Activated naive CD8-positive, alpha-beta T cell treated with anti-CD3 and anti-CD28 coated beads, Interleukin-2, amount 10 ng/mL, durations not matched to agents 7 days and 5 days (primary cell): ENCODE measurements around the gene ZNF618. TPM values are rescaled to one million over a fixed set of nuclear protein-coding genes. Genes with fewer than 3 reads are reported as not detected.
A peak's percentile ranks its signal among the peaks of the same experiment; 100 is the strongest.

Experiments used
- ATAC-seq: fragments of 150-1000 bp; cut with Tn5 transposase; one replicate; pipeline ENCODE4 v1.10.0; 2021; ENCODE audit warnings: low read depth, moderate library complexity
- POLR2A ChIA-PET: fragments of 350-600 bp; sonication (Branson Sonifier 250); formaldehyde crosslinking; loops from one replicate; lab custom pipeline; 2021; ENCODE audit warnings: antibody characterized with exemption; lab: Charles Lee
- DNase-seq: peaks from one replicate; pipeline ENCODE4 v3.0.0; 2021
- H3K27ac Mint-ChIP-seq: one replicate; pipeline ENCODE4 v1.8.0; 2022; ENCODE audit warnings: mild to moderate bottlenecking, mixed read lengths
- H3K27me3 Mint-ChIP-seq: one replicate; pipeline ENCODE4 v1.8.0; 2022; ENCODE audit warnings: mild to moderate bottlenecking, moderate library complexity, mixed read lengths
- H3K36me3 Mint-ChIP-seq: one replicate; pipeline ENCODE4 v1.8.0; 2021; ENCODE audit warnings: mild to moderate bottlenecking, mixed read lengths
- H3K4me1 Mint-ChIP-seq: one replicate; pipeline ENCODE4 v1.8.0; 2021; ENCODE audit warnings: mixed read lengths
- H3K4me3 Mint-ChIP-seq: one replicate; pipeline ENCODE4 v1.8.0; 2022; ENCODE audit warnings: mild to moderate bottlenecking, moderate library complexity, mixed read lengths
- H3K9me3 Mint-ChIP-seq: one replicate; pipeline ENCODE4 v1.8.0; 2021; ENCODE audit warnings: mixed read lengths
- total RNA-seq, 2 experiments: library from RNA; stranded (reverse); gene quantifications; one replicate each; pipeline ENCODE4 v1.2.3, GENCODE V29; 2021

ZNF618 gene
- total RNA-seq, 2 experiments from 2014 or later, result 0.60 to 0.75 TPM

GRCh38 chr9:114004221-114004716 lies 128.2 kb downstream of the ZNF618 start:
- no peaks in the 10 kb centered on the region for H3K36me3 Mint-ChIP-seq
- no peak overlapping the region for H3K4me3 Mint-ChIP-seq
- no peaks in the 10 kb centered on the region for H3K4me1 Mint-ChIP-seq
- POLR2A ChIA-PET, result no interaction called here
- H3K9me3 Mint-ChIP-seq, result no peaks in the 10 kb centered on the region
- no peak overlapping the region for H3K27ac Mint-ChIP-seq
- no peaks in the 10 kb centered on the region for H3K27me3 Mint-ChIP-seq
- ATAC-seq, result no peak
- peak; percentile 3 for DNase-seq

DNA sequence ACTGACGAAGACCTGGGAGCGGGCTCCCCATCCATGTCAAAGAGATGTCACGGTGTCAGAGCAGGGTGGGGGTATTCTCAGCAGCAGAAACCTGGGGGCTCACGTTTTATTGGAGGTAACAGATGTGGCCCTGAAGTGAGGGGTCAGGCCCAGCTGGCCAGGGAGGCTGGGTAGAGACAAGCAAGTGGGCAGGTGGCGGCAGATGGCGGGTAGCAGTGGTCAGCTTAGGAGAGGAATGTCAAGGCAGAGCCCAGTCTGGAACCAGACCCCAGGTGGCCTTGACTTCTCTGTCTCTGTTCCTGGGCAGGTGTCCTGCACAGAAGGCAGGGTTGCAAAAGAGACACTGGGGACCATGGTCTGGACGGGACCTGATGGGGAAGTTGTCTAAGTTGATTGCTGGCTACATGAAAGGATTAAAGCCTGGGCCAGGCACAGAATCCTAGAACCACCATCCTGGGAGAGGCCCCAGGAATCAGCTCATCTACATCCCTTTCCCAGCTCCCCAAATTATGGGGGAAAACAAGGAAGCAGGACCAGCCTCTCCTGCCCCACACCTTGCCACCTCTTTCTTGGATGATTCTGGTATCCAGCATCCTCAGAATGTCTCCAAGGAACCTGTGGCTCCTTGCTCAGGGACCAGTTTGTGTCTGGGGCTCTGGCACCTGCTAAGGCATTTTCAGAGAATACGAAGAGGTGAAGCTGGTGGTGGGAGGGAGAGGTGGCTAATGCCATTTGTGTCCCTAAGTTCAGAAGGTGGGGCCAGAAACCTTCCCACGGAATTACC lies 129.5 kb downstream of the ZNF618 start:
- DNase-seq (peak; percentile 4), ATAC-seq (no peak)
- no peaks in the 10 kb centered on the region for H3K4me1 Mint-ChIP-seq
- POLR2A ChIA-PET, result no interaction called here
- H3K4me3 Mint-ChIP-seq, result no peak overlapping the region
- H3K36me3 Mint-ChIP-seq, result no peaks in the 10 kb centered on the region
- H3K27ac Mint-ChIP-seq, result no peak overlapping the region
- no peaks in the 10 kb centered on the region for H3K9me3 Mint-ChIP-seq
- no peaks in the 10 kb centered on the region for H3K27me3 Mint-ChIP-seq

- Mint-ChIP-seq H3K9me3 (no peaks in the 10 kb centered on the region), H3K4me1 (no peaks in the 10 kb centered on the region), H3K27ac (no peak overlapping the region), H3K36me3 (no peaks in the 10 kb centered on the region), H3K27me3 (no peaks in the 10 kb centered on the region), H3K4me3 (no peak overlapping the region)
- ATAC-seq (no peak), DNase-seq (no peak)
- POLR2A ChIA-PET, result no interaction called here
Observed at GRCh38 chr9:114006155-114006550, 130.0 kb downstream of the ZNF618 start.

GRCh38 chr9:114006931-114007691 lies 131.0 kb downstream of the ZNF618 start:
- Mint-ChIP-seq H3K27ac (no peak overlapping the region), H3K9me3 (no peaks in the 10 kb centered on the region), H3K27me3 (no peaks in the 10 kb centered on the region), H3K4me3 (no peak overlapping the region), H3K36me3 (no peaks in the 10 kb centered on the region), H3K4me1 (no peaks in the 10 kb centered on the region)
- POLR2A ChIA-PET, result no interaction called here
- no peak for ATAC-seq
- peak; percentile 1 for DNase-seq

- H3K36me3 Mint-ChIP-seq, result no peaks in the 10 kb centered on the region
- peaks cover 3% of the 10 kb centered on the region for H3K27me3 Mint-ChIP-seq
- no peak overlapping the region for H3K27ac Mint-ChIP-seq
- H3K4me1 Mint-ChIP-seq, result no peaks in the 10 kb centered on the region
- POLR2A ChIA-PET, result no interaction called here
- DNase-seq (peak; percentile 10), ATAC-seq (no peak)
- no peak overlapping the region for H3K4me3 Mint-ChIP-seq
- no peaks in the 10 kb centered on the region for H3K9me3 Mint-ChIP-seq
Observed at GRCh38 chr9:114007991-114008666, 132.0 kb downstream of the ZNF618 start.

GRCh38 chr9:114008667-114009410 lies 132.7 kb downstream of the ZNF618 start:
- Mint-ChIP-seq H3K4me1 (no peaks in the 10 kb centered on the region), H3K27ac (no peak overlapping the region), H3K27me3 (peaks cover 3% of the 10 kb centered on the region), H3K36me3 (no peaks in the 10 kb centered on the region), H3K4me3 (no peak overlapping the region), H3K9me3 (no peaks in the 10 kb centered on the region)
- POLR2A ChIA-PET, result no interaction called here
- DNase-seq, result peak; percentile 9
- no peak for ATAC-seq

- H3K27ac Mint-ChIP-seq, result no peak overlapping the region
- DNase-seq, result peak; percentile 3
- no peaks in the 10 kb centered on the region for H3K36me3 Mint-ChIP-seq
- H3K9me3 Mint-ChIP-seq, result no peaks in the 10 kb centered on the region
- POLR2A ChIA-PET, result no interaction called here
- no peak overlapping the region for H3K4me3 Mint-ChIP-seq
- ATAC-seq, result no peak
- H3K27me3 Mint-ChIP-seq, result peaks cover 3% of the 10 kb centered on the region
- H3K4me1 Mint-ChIP-seq, result no peaks in the 10 kb centered on the region
Observed at GRCh38 chr9:114011313-114011712, 135.2 kb downstream of the ZNF618 start.

DNA sequence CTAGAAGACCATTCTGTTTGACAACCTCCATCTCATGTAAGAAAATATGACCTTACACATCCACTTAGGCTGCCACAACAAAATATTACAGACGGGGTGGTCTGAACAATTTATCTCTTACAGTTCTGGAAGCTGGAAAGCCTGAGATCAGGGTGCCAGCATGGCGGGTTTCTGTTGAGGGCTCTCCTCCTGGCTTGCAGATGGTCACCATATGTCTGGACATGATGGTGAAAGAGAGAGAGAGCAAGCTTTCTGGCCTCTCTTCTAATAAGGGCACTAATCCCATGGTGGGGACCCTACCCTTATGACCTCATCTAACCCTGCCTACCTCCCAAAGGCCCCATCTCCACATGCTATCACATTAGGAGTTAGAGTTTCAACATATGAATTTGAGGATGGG lies 136.0 kb downstream of the ZNF618 start:
- no peak overlapping the region for H3K27ac Mint-ChIP-seq
- peaks cover 3% of the 10 kb centered on the region for H3K27me3 Mint-ChIP-seq
- ATAC-seq (no peak), DNase-seq (no peak)
- POLR2A ChIA-PET, result no interaction called here
- no peaks in the 10 kb centered on the region for H3K36me3 Mint-ChIP-seq
- no peaks in the 10 kb centered on the region for H3K4me1 Mint-ChIP-seq
- H3K9me3 Mint-ChIP-seq, result no peaks in the 10 kb centered on the region
- no peak overlapping the region for H3K4me3 Mint-ChIP-seq

DNA sequence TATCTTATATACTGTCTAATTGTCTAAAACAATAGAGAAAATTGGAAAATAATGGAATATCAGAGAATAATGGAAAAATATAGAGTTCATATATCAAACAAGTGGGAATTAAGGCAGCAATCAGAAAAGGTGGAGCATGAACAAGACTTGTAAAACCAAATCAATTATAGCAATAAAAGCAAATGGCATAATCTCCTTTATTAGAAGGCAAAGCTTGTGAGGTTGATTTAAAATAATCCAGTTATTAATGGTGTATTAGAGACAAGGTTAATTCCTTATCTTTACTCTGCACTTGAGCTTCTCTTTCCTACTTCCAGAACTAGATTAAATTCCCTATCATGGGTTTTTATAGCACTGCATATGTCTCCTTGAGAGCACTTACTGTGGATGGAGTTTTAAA lies 137.9 kb downstream of the ZNF618 start:
- POLR2A ChIA-PET, result no interaction called here
- H3K4me3 Mint-ChIP-seq, result no peak overlapping the region
- no peaks in the 10 kb centered on the region for H3K36me3 Mint-ChIP-seq
- DNase-seq (no peak), ATAC-seq (no peak)
- peaks cover 3% of the 10 kb centered on the region for H3K27me3 Mint-ChIP-seq
- H3K9me3 Mint-ChIP-seq, result no peaks in the 10 kb centered on the region
- H3K27ac Mint-ChIP-seq, result no peak overlapping the region
- no peaks in the 10 kb centered on the region for H3K4me1 Mint-ChIP-seq

- no peak overlapping the region for H3K4me3 Mint-ChIP-seq
- no peaks in the 10 kb centered on the region for H3K4me1 Mint-ChIP-seq
- no peaks in the 10 kb centered on the region for H3K9me3 Mint-ChIP-seq
- H3K36me3 Mint-ChIP-seq, result no peaks in the 10 kb centered on the region
- no peak for DNase-seq
- H3K27ac Mint-ChIP-seq, result no peak overlapping the region
- peaks cover 3% of the 10 kb centered on the region for H3K27me3 Mint-ChIP-seq
- POLR2A ChIA-PET, result no interaction called here
- no peak for ATAC-seq
Observed at GRCh38 chr9:114015607-114016006, 139.5 kb downstream of the ZNF618 start.

DNA sequence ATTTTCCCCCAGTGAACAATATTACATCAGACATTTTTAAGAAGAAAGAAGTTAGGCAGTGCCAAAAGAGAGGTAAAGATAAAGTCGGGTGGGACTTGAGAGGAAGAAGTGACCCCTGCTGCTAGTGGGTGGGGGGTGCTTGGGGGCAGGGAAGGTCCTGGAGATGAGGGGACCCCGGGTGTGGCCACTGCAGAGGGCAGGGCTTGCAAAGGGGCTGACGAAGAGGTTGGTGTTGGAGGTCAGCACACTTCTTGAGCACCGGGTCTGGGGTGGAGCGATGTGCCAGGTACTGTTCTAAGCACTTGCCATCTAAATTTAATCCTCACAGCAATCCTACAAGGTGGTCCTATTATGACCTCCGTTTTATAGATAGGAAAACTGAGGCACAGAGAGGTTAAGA lies 140.0 kb downstream of the ZNF618 start:
- no peaks in the 10 kb centered on the region for H3K4me1 Mint-ChIP-seq
- no peak overlapping the region for H3K27ac Mint-ChIP-seq
- peaks cover 3% of the 10 kb centered on the region for H3K27me3 Mint-ChIP-seq
- POLR2A ChIA-PET, result no interaction called here
- no peak for ATAC-seq
- no peaks in the 10 kb centered on the region for H3K36me3 Mint-ChIP-seq
- no peaks in the 10 kb centered on the region for H3K9me3 Mint-ChIP-seq
- DNase-seq, result no peak
- H3K4me3 Mint-ChIP-seq, result no peak overlapping the region

- peak; percentile 12 for DNase-seq
- no peaks in the 10 kb centered on the region for H3K36me3 Mint-ChIP-seq
- H3K9me3 Mint-ChIP-seq, result no peaks in the 10 kb centered on the region
- H3K27ac Mint-ChIP-seq, result no peak overlapping the region
- ATAC-seq, result no peak
- H3K4me3 Mint-ChIP-seq, result no peak overlapping the region
- POLR2A ChIA-PET, result no interaction called here
- no peaks in the 10 kb centered on the region for H3K4me1 Mint-ChIP-seq
- H3K27me3 Mint-ChIP-seq, result peaks cover 3% of the 10 kb centered on the region
Observed at GRCh38 chr9:114016629-114017423, 140.7 kb downstream of the ZNF618 start.
